GM21390 (cell line): ENCODE data around the gene CDH24.

Source experiments
- ATAC-seq: cut with Tn5 transposase; IDR thresholded peaks from one replicate; pipeline ENCODE4 v1.9.1; 2021; ENCODE audit not compliant: unreplicated experiment

The CDH24 gene, protein sequence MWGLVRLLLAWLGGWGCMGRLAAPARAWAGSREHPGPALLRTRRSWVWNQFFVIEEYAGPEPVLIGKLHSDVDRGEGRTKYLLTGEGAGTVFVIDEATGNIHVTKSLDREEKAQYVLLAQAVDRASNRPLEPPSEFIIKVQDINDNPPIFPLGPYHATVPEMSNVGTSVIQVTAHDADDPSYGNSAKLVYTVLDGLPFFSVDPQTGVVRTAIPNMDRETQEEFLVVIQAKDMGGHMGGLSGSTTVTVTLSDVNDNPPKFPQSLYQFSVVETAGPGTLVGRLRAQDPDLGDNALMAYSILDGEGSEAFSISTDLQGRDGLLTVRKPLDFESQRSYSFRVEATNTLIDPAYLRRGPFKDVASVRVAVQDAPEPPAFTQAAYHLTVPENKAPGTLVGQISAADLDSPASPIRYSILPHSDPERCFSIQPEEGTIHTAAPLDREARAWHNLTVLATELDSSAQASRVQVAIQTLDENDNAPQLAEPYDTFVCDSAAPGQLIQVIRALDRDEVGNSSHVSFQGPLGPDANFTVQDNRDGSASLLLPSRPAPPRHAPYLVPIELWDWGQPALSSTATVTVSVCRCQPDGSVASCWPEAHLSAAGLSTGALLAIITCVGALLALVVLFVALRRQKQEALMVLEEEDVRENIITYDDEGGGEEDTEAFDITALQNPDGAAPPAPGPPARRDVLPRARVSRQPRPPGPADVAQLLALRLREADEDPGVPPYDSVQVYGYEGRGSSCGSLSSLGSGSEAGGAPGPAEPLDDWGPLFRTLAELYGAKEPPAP

DNA sequence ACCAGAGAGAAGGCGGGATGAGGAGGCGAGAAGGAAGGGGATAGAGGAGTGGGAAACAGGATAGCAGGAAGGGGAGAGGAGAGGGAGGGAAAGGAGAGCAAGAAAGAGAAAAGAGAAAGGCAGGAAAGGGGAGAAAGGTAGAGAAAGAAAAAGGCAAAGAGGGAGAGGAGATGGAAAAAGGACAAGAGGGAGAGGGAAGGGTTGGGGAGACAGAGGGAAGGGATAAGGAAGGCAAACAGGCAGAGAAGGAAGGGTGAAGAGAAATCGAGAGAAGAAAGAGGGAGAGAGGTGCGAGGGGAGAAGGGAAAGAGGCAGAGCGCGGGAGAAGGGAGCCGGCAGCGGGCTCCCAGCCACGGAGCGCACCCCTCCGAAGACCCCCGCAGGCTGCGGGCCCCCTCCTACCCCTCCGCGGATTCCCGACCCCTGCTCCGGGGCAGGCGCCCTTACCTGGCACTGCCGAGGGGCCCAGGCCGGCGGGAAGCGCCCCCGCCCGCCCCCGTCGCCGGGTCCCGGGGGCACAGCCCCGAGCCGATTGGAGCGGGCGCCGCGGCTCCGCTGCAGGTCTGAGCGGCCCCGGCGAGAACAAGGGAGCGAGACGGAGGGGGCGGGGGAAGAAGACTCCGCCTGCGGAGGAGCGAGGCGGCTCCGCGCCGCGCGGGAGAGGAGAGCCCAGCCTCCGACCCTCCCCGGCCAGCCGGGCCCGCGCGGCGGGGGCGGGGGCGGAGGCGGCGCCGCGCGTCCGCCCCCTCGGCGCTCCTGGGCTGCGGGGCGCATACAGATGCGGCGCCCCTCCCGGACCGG lies at the start of gene CDH24:
Gene CDH24, minus strand, starts transcription at position 565 of the 801 bp plus-strand sequence. CDS start 1,787 bp downstream, outside the sequence.
- no peak for ATAC-seq

DNA sequence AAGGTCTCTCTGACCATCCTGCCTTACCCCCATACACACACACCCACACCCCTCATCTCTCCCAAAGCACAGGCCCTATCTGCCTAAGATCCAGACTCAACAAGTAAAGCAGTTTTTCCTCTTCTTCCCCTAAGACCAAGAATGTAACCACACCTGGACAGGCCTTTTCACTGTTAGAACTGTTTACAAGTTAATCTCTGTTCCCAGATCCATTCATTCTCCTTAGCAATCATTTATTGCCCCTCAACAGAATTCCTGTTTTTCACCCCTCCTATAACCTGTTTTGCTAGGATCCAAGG lies 49.4 kb upstream of the CDH24 start:
- no peak for ATAC-seq

DNA sequence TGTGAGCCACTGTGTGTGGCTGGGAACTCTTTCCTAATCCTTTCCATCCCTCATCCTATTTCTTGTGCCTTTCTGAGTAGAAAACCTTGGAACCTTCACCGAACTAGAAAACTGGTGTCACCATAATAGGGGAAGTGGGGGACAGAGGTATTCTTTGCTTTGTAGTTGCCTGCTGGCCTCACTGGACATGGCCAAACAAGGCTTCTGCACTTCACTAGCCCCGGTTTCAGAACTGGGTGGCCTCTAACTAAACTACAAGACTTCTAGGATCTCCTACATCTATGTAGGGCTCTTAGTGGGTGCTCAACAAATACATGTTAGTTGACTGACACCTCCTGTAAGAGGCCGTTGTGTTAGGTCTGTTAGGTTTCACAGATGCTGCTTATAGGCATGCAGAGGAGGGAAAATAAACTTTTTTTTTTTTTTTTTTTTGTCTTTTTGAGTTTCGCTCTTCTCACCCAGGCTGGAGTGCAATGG lies 48.1 kb upstream of the CDH24 start:
- ATAC-seq: no peak

DNA sequence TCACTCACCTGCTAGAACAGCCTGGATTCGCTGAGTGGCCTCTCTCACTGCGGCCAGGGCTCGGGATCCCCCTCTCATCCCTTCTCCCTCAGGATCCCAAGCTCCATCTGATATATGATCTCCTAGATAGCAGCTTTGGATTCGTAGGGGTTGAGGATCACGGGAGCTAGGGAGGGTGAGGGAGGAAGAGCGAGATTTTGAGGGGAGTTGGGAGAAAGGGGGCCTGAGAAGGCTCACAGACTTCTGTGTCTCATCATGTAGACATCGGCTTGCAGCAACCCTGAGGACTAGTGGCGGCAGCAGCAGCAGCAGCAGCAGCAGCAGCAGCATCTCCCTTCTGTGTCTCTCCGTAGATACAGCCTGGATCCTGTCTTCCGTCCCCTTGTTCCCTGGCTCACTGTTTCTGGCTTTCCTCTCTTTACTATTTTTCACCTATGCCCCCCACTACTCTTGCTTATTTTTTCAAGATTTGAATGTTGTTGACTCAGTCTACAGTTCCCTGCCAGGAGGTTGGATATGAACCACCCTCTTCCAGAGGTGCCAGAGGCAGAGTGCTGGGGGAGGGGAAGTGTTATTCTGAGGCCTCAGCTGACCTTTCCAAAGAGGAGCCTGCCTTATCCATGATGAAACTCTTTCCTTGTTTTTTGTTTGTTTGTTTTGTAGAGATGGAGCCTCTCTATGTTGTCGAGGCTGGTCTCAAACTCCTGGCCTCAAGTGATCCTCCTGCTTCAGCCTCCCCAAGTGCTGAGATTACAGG lies 47.4 kb upstream of the CDH24 start, which contains the start of gene CIROP:
Gene CIROP, minus strand, starts transcription at position 399 of the 757 bp plus-strand sequence. Its CDS starts 69 bp downstream, at position 330.
- no peak for ATAC-seq

DNA sequence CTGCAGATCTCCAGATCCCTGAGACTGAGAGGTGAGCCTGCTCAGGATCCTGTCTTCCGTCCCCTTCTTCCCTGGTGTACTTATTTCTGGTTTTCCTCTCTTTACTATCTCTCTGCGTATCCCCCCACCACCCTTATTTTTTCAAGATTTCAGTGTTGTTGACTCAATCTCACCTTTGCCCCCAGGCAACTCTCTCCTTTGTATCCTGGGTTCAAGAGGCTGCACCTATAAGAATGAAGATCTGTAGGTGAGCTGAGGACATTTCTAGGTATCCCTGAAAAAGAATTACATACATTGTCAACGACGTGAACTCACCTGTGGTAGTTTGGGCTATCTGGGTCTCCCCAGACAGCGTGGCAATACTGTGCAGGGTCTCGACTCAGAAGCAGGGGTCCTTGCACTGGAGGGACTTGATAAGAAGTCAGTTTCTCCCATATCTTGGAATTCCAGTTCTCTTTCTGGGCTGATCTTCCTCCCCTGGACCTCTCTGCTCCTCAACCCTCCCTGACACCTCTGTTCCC lies 46.8 kb upstream of the CDH24 start:
- no peak for ATAC-seq

DNA sequence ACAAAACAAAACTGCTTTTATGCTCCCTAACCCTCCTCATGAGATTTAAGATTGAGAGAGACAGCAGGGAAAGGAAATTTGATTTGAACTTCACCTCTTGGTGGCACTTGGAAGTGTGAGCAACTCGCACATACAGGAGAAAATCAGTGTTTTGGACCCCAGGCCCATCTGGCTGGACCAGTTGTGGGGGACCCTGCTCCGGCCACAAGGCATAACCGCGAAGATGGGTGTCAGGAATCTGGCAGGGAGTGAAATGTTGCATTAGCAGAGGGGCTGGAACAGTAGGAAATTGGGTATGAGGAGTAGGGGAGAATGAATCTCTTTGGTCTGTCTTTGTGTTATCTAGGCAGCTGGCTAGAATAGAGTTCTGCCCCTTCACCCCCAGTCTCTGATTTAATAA lies 46.3 kb upstream of the CDH24 start:
- ATAC-seq: no peak

DNA sequence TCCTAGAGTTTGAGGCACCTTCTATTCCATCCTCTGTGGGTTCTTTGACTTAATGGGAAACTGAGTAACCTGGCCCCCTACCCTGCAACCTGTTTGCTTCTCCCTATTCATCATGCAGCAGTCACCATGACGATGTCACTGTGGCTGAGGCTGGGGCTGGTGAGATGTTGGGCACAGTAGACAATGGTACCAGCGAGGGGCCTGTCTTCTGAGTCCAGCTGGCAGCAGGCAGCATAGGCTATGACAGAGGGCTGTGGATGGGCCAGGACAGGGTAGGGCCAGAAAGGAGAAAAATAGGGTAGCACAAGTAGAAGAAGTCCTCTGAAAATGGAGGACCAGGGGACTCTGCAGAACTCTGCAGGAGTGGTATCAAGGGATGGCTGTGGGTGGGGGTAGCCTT lies 45.5 kb upstream of the CDH24 start:
- ATAC-seq: no peak

DNA sequence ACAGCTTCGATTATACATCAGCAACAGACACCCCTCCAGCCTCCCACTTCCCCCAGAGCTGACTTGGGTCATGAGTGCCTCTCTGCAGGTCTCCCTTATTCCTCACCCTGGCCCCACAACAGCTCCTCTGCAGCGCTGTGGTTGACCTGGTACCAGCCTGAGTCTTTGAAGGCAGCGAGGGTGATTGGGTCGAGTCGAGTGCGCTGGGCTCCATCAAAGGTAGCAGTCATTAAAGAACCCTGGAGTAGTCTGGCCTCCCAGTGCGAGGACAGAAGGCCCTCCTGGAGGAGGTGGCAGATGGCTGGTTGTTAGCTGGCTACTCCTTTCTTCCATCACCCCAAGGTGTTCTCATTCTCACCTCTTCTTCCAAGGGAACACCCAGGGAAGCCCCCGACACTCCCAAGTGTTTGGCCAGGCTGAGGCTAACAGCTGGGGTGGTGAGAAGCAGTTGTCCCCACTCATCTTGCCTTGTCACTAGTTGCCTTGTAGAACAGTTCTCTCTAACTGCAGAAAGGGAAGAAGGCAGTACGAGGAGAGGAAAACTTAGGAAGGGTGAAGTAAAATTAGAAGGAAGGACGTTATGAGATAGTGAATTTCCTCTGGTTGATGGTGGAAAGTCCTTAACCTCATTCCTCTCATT lies 44.8 kb upstream of the CDH24 start:
- no peak for ATAC-seq

DNA sequence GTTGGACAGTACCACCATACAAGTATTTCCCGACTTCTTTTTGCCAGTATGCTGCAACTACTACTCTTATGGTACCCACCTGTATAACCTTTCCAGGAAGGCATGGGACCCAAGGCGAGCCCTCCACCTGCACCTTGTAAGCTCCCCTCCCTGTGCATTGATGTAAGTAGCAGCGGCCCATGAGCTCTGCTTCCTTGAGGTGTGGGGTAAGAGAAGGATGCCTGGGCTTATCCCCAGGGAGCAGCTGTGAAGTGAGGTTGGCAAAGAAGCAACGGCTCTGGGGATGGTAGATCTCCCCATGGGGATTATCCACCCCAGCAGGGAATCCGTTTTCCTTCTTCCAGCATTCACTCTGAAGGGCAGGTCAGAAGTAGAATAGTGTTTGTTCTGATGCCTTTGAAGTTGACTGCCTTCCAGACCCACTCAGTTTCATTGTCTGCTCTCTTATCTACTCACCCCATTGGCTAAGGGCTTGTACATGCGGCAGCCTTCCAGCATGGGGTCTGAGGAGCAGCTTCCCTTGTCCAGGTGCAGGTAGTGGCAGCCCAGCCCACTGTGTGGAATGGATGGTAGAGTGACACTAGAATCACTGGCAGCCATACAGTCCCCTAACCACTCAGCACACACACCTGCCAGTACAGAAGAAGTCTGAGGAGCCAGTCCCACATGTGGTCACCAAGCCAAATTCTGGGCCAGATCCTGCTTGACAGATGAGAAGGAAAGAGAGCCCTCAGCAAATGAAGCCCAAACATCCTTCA lies 44.1 kb upstream of the CDH24 start:
- no peak for ATAC-seq

DNA sequence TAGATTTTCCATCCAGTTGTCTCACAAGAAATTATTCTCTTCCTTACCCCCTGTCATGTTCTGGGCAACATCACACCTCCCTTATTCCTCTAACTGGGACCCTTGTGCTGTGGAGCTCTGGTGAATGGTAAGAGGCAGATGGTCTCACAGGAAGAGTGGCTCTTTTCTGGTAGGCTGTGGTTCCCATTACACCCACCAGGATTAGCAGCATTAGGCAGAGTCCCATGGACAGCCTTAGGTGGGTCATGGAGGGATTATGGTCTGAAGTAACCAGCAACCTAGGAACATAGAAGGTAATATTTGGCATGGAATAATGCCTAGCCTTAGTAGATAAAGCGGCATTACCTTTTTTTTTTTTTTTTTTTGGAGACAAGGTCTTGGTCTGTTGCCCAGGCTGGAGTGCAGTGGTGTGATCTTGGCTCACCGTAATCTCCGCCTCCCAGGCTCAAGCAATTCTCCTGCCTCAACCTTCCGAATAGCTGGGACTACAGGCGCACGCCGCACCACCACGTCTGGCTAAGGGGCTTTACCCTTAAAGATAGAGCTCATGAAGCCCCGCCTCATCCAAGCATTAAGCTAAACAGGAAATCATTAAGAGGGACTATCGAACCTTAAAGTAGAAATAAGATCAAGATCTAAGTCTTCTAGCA lies 42.0 kb upstream of the CDH24 start:
- ATAC-seq: no peak

DNA sequence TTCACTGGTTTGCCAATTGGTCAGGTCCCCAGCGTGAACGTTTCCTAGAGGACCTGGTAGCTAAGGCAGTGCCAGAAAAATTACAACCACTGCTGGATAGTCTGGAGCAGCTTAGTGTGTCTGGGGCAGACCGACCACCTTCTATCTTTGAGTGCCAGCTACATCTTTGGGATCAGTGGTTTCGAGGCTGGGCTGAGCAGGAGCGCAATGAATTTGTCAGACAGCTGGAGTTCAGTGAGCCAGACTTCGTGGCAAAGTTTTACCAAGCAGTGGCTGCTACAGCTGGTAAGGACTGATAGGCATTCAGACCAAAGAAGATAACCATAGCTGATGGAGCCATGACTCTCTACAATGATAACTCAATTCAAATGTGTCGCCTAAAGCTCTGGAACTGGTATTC lies 40.5 kb upstream of the CDH24 start:
- no peak for ATAC-seq

DNA sequence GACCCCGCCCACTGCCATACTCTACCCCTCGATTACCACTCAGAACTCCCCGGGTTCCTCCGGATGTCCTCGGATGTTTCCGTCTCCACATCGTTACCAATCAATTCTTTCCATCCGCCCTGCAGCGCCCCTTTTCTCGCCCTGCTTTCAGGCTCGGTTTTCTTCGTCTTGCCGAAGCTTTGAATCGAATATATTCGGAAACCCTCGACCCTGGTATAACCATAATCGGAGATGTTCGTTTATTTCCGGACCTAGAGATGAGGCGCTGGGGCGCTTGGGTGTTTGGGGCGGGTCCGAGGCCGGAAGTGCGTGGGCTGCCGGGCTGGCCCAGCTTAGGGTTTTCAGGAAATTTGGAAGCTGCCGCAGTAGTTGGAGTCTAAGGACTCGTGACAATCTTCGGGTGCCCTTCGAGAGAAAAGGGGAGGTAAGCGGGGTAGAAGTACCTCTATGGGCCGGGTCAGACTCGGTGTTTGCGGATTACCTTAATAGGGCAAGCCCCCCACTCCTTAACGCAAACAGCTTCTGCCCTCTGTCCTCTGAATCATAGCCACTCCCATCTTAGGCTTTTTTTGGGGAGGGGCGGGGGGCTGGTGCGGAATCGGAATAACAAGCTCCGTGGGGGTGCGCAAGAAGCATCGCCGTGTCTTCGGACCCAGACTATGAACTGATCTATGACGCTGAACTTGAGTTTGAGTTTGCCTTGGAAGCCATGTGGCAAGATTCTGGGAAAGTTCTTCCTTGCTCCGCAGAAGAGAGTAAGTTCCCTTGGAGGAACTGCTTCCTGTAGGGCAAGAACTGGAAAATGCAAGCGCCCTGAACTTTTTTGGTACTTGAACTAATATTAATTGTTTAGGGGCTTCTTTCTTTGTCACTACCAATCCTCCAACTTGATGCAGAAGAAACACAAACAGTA lies 38.1 kb upstream of the CDH24 start, which contains the start of gene C14orf119:
Gene C14orf119, plus strand, starts transcription at position 310 of the 913 bp plus-strand sequence. CDS start 2,154 bp downstream, outside the sequence.
- peak; percentile 84 for ATAC-seq

DNA sequence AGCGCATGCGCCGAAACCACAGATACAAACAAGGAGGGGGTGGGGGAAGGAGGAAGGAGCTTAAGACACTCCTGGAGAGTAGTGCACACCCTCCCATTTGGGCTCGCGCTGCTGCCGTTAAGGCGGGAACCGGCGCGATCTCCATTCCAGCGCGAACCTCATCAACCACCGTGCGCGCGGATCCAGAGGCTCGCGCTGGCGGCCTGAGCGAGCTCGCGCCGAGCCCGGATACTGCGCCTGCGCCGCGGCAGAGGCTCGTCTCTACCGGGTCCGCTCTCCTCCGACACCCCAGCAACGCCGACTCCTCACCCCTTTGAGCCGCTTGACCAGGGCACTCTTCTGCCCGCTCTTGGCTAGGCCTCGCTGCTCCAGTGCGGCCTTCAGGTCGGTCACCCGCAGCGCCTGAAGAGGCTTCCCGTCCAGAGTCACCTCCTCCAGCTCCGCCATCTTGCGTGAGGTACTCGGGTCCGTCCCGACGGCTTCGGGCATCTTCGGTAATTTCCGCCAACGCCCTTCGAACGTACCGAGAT lies 37.4 kb upstream of the CDH24 start, which contains the start of gene ACIN1:
Gene ACIN1, minus strand, starts transcription at position 471 of the 530 bp plus-strand sequence. Its CDS starts 24 bp downstream, at position 447.
- ATAC-seq: peak; percentile 38

DNA sequence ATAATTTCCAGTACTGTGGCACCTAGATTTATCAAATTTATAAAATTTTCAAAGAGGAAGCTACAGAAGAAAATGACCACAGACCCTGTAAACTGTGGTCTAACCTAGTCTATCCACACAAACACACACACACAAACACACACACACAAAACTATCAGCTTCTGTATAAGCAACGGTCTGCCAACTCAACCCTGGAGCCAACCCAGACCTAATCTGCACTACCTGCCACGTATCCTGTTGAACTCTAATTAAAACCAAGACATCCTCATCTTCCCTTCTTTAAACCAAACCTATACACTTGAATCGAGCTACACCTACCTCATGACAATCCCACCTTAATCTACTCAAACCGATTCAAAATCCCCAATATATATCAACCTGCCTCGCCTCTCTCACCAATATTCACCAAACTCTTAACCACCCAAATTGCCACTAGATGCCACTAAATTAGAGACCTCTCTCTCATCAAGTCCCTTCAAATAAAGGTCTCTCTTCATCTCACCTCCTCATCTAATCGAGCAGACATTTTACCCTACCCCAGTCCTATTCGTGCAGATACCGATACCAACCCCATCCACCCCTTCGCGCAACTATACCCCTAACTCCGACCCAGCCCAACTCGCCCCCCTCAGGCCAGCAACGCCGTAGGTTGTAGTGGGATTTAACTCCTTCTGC lies 36.8 kb upstream of the CDH24 start:
- no peak for ATAC-seq

DNA sequence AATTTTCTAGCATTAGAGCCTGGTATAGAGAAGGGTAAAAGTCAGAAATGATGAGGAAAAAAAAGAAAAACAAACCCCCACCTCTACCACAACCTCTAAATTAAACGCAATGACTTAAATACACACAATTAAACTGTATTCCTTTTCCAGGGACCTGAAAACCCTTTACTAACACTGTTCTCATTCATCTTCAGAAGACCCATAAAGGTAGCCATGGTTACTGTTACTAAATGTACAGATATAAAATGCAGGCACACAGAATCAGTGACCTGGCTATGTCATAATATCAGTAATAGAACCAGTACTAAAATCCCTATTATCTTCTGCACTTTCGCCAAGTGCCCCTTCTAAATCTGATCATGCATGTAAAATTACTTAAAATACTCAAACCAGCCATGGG lies 36.2 kb upstream of the CDH24 start:
- no peak for ATAC-seq

DNA sequence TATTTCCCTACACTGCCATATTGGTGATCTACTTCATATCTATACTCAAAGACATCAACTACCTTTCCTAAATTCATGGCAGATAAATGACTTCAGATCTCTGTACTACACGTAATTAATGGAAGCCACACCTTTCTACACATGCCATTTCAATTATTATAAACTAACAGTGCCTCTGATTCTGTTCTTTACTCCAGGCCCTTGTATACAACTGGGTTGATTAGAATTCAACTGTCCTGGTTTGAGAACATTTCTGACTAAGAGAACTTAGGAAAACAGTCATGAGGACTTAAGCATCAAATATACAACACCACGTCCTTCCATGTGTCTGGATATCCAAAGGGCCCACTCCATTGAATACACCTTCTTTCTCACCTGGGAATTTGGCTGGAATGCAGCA lies 35.8 kb upstream of the CDH24 start:
- ATAC-seq: no peak
